Suprapubic skin (tissue), 4 donors: ENCODE data around the gene CD248. TPM values are rescaled to one million over a fixed set of nuclear protein-coding genes. Genes with fewer than 3 reads are reported as not detected.

ENCODE experiments used
- DNase-seq, 2 donors: peaks; one replicate each; pipeline ENCODE4 v3.0.0-alpha.2; 2019; ENCODE audit warnings: low spot score in 2 of 2
- H3K27ac ChIP-seq: fragments of 200-600 bp; sonication (generic); one replicate; pipeline ENCODE4 v1.5.1; 2019
- H3K27me3 ChIP-seq: fragments of 200-600 bp; sonication (generic); one replicate; pipeline ENCODE4 v1.5.1; 2019
- H3K36me3 ChIP-seq: fragments of 200-600 bp; sonication (generic); one replicate; pipeline ENCODE4 v1.5.1; 2019
- H3K4me1 ChIP-seq: fragments of 200-600 bp; sonication (generic); one replicate; pipeline ENCODE4 v1.5.1; 2019
- H3K4me3 ChIP-seq: fragments of 200-600 bp; sonication (generic); one replicate; pipeline ENCODE4 v1.5.1; 2019; ENCODE audit warnings: mild to moderate bottlenecking
- H3K9me3 ChIP-seq: fragments of 200-600 bp; sonication (generic); one replicate; pipeline ENCODE4 v1.5.1; 2019
- CTCF ChIP-seq, 2 donors: fragments of 200-600 bp in 1 of 2; fragments of 450-650 bp in 1 of 2; sonication (generic) in 1 of 2; IDR thresholded peaks; one replicate each; pipeline ENCODE4 v1.5.1; 2016 to 2019; ENCODE audit warnings: antibody characterized with exemption in 2 of 2, mild to moderate bottlenecking in 1 of 2, moderate library complexity in 1 of 2
- EP300 ChIP-seq: sonication (generic); formaldehyde crosslinking; IDR thresholded peaks from one replicate; pipeline ENCODE4 v1.6.1; 2017; ENCODE audit warnings: antibody characterized with exemption
- POLR2A ChIP-seq, 2 donors: fragments of 450-650 bp; IDR thresholded peaks; one replicate each; pipeline ENCODE4 v1.6.1; 2017; ENCODE audit warnings: antibody characterized with exemption in 2 of 2, mild to moderate bottlenecking in 2 of 2, moderate library complexity in 2 of 2
- POLR2AphosphoS5 ChIP-seq, 3 donors: sonication (generic); formaldehyde crosslinking; IDR thresholded peaks; one replicate each; pipeline ENCODE4 v1.6.1; 2017; ENCODE audit warnings: antibody characterized with exemption in 3 of 3
- WGBS: methylation state at CpG from one replicate; pipeline ENCODE4 v1.1.5; 2018; 5-methylcytosine and 5-hydroxymethylcytosine counted together
- total RNA-seq, 4 donors: library from RNA; depleted of rRNA; stranded (reverse); fragments of >200 nt; gene quantifications; one replicate each; pipeline ENCODE4 v1.1.0, GENCODE V29; 2016

Gene CD248
- total RNA-seq, 4 donors from 2014 or later, result 5.9 to 32.6 (median 19.2) TPM

GRCh38 chr11:66288671-66289547 lies 27.9 kb downstream of the CD248 start, which contains the start of gene YIF1A:
Gene YIF1A (minus strand): TSS chr11:66289143. CDS start chr11:66288985, 158 bp downstream.
- WGBS, result 0% methylated on average over 19 of the region's 87 CpGs
- H3K36me3 ChIP-seq, result peaks cover 10% of the 10 kb centered on the region
- no peaks in the 10 kb centered on the region for H3K9me3 ChIP-seq
- peak within 1 kb of the TSS; percentile 77 for H3K27ac ChIP-seq
- TF ChIP-seq EP300 (no peak), CTCF (IDR thresholded peaks at IDR 0.05) (no peak), POLR2A (IDR thresholded peaks at IDR 0.05) (peak; percentile 35 to 87), POLR2AphosphoS5 (IDR thresholded peaks at IDR 0.05) (peak in 2 of 3 donors; percentile 48 to 70)
- peak within 1 kb of the TSS; percentile 61 for H3K4me3 ChIP-seq
- DNase-seq, result peak; percentile 99
- H3K27me3 ChIP-seq, result peaks cover 32% of the 10 kb centered on the region
- H3K4me1 ChIP-seq, result peaks cover 34% of the 10 kb centered on the region

GRCh38 chr11:66287889-66288670 lies 28.8 kb downstream of the CD248 start:
- peak overlapping the region; percentile 61 for H3K4me3 ChIP-seq
- 32% methylated on average over 13 of the region's 20 CpGs for WGBS
- DNase-seq, result peak in 1 of 2 donors; percentile 70
- H3K27ac ChIP-seq, result peak overlapping the region; percentile 77
- H3K4me1 ChIP-seq, result peaks cover 34% of the 10 kb centered on the region
- TF ChIP-seq POLR2A (IDR thresholded peaks at IDR 0.05) (no peak), CTCF (IDR thresholded peaks at IDR 0.05) (no peak), EP300 (no peak), POLR2AphosphoS5 (IDR thresholded peaks at IDR 0.05) (no peak)
- H3K27me3 ChIP-seq, result peaks cover 23% of the 10 kb centered on the region
- H3K36me3 ChIP-seq, result peaks cover 10% of the 10 kb centered on the region
- no peaks in the 10 kb centered on the region for H3K9me3 ChIP-seq

DNA sequence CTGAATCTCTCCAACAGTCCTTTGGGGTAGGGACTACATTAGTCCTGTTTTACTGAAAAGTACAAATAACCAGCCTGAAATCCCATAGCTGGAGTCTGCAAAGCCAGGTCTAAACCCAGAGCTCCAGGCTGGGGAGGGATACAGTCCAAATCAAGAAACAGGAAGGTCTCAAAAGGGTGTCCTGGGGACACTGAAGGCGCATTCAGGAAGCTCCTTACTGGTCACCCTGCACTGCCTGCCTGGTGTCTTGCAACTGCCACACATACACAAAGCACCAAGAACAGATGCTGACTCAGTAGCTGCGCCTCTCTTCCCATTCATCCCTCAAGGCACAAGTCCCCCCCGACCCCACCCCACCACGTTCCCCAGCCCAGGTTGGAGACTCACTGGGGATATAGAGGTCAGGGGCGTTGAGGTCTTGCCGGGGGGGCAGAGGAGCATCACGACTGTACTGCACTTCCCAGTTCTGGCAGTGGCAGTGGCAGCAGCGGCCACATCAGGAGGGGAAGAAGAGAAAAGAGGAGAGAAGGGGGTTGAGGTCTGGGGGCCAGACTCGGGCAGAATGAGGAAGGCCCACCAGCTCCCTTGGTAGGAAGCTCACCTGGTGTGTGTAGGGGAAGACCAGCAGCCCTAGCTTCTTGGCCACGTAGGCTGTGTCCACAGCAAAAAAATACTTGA lies 29.5 kb downstream of the CD248 start:
- Histone ChIP-seq H3K27ac (no peak overlapping the region), H3K4me3 (peak overlapping the region; percentile 61), H3K27me3 (peaks cover 16% of the 10 kb centered on the region), H3K4me1 (peaks cover 40% of the 10 kb centered on the region), H3K9me3 (no peaks in the 10 kb centered on the region), H3K36me3 (peaks cover 10% of the 10 kb centered on the region)
- peak in 1 of 2 donors; percentile 64 for DNase-seq
- TF ChIP-seq POLR2A (IDR thresholded peaks at IDR 0.05) (no peak), EP300 (no peak), CTCF (IDR thresholded peaks at IDR 0.05) (no peak), POLR2AphosphoS5 (IDR thresholded peaks at IDR 0.05) (no peak)
- 70% methylated on average over 9 of the region's 10 CpGs for WGBS

- no peak for TF ChIP-seq EP300
- TF ChIP-seq POLR2A (IDR thresholded peaks at IDR 0.05), result no peak
- DNase-seq, result no peak
- H3K36me3 ChIP-seq, result peaks cover 10% of the 10 kb centered on the region
- H3K4me1 ChIP-seq, result peaks cover 38% of the 10 kb centered on the region
- peaks cover 10% of the 10 kb centered on the region for H3K27me3 ChIP-seq
- no peak overlapping the region for H3K4me3 ChIP-seq
- WGBS, result 80% methylated on average over 4 of the region's 5 CpGs
- H3K27ac ChIP-seq, result no peak overlapping the region
- no peaks in the 10 kb centered on the region for H3K9me3 ChIP-seq
These were observed 30.1 kb downstream of the CD248 start for GRCh38 chr11:66286699-66287098.

- DNase-seq, result no peak
- H3K4me1 ChIP-seq, result peaks cover 35% of the 10 kb centered on the region
- TF ChIP-seq POLR2A (IDR thresholded peaks at IDR 0.05) (no peak), EP300 (no peak), CTCF (IDR thresholded peaks at IDR 0.05) (no peak), POLR2AphosphoS5 (IDR thresholded peaks at IDR 0.05) (no peak)
- H3K27ac ChIP-seq, result no peak overlapping the region
- 81% methylated on average over 10 of the region's 13 CpGs for WGBS
- peaks cover 10% of the 10 kb centered on the region for H3K36me3 ChIP-seq
- H3K4me3 ChIP-seq, result no peak overlapping the region
- no peaks in the 10 kb centered on the region for H3K9me3 ChIP-seq
- H3K27me3 ChIP-seq, result no peaks in the 10 kb centered on the region
These were observed 31.4 kb downstream of the CD248 start for GRCh38 chr11:66285250-66285947.
